Suprapubic skin (tissue), 4 donors: Measurements from ENCODE around the gene TRIM40. TPM values are rescaled to one million over a fixed set of nuclear protein-coding genes. Genes with fewer than 3 reads are reported as not detected.
A peak's percentile ranks its signal among the peaks of the same experiment; 100 is the strongest.

Source experiments
- DNase-seq, 2 donors: peaks; one replicate each; pipeline ENCODE4 v3.0.0-alpha.2; 2019; ENCODE audit warnings: low spot score in 2 of 2
- H3K27ac ChIP-seq: fragments of 200-600 bp; sonication (generic); one replicate; pipeline ENCODE4 v1.5.1; 2019
- H3K27me3 ChIP-seq: fragments of 200-600 bp; sonication (generic); one replicate; pipeline ENCODE4 v1.5.1; 2019
- H3K36me3 ChIP-seq: fragments of 200-600 bp; sonication (generic); one replicate; pipeline ENCODE4 v1.5.1; 2019
- H3K4me1 ChIP-seq: fragments of 200-600 bp; sonication (generic); one replicate; pipeline ENCODE4 v1.5.1; 2019
- H3K4me3 ChIP-seq: fragments of 200-600 bp; sonication (generic); one replicate; pipeline ENCODE4 v1.5.1; 2019; ENCODE audit warnings: mild to moderate bottlenecking
- H3K9me3 ChIP-seq: fragments of 200-600 bp; sonication (generic); one replicate; pipeline ENCODE4 v1.5.1; 2019
- CTCF ChIP-seq, 2 donors: fragments of 200-600 bp in 1 of 2; fragments of 450-650 bp in 1 of 2; sonication (generic) in 1 of 2; IDR thresholded peaks; one replicate each; pipeline ENCODE4 v1.5.1; 2016 to 2019; ENCODE audit warnings: antibody characterized with exemption in 2 of 2, mild to moderate bottlenecking in 1 of 2, moderate library complexity in 1 of 2
- EP300 ChIP-seq: sonication (generic); formaldehyde crosslinking; IDR thresholded peaks from one replicate; pipeline ENCODE4 v1.6.1; 2017; ENCODE audit warnings: antibody characterized with exemption
- POLR2A ChIP-seq, 2 donors: fragments of 450-650 bp; IDR thresholded peaks; one replicate each; pipeline ENCODE4 v1.6.1; 2017; ENCODE audit warnings: antibody characterized with exemption in 2 of 2, mild to moderate bottlenecking in 2 of 2, moderate library complexity in 2 of 2
- POLR2AphosphoS5 ChIP-seq, 3 donors: sonication (generic); formaldehyde crosslinking; IDR thresholded peaks; one replicate each; pipeline ENCODE4 v1.6.1; 2017; ENCODE audit warnings: antibody characterized with exemption in 3 of 3
- WGBS: methylation state at CpG from one replicate; pipeline ENCODE4 v1.1.5; 2018; 5-methylcytosine and 5-hydroxymethylcytosine counted together
- total RNA-seq, 4 donors: library from RNA; depleted of rRNA; stranded (reverse); fragments of >200 nt; gene quantifications; one replicate each; pipeline ENCODE4 v1.1.0, GENCODE V29; 2016

TRIM40 gene
- total RNA-seq, 4 donors from 2014 or later = not detected

- Histone ChIP-seq H3K36me3 (no peaks in the 10 kb centered on the region), H3K4me3 (no peak overlapping the region), H3K27me3 (peaks cover 21% of the 10 kb centered on the region), H3K9me3 (no peaks in the 10 kb centered on the region), H3K27ac (no peak overlapping the region), H3K4me1 (peaks cover 22% of the 10 kb centered on the region)
- WGBS = 46% methylated on average over 1 of the region's 1 CpG
- DNase-seq = no peak
- TF ChIP-seq POLR2AphosphoS5 (IDR thresholded peaks at IDR 0.05) = no peak
- TF ChIP-seq POLR2A (IDR thresholded peaks at IDR 0.05) = no peak
- TF ChIP-seq EP300 = no peak
- TF ChIP-seq CTCF (IDR thresholded peaks at IDR 0.05) = no peak
Measured at GRCh38 chr6:30096829-30097228, 39.1 kb upstream of the TRIM40 start.

- Histone ChIP-seq H3K27me3 (peaks cover 19% of the 10 kb centered on the region), H3K36me3 (no peaks in the 10 kb centered on the region), H3K4me1 (peaks cover 30% of the 10 kb centered on the region), H3K4me3 (no peak overlapping the region), H3K9me3 (no peaks in the 10 kb centered on the region), H3K27ac (no peak overlapping the region)
- no peak for DNase-seq
- WGBS = 71% methylated on average over 4 of the region's 4 CpGs
- TF ChIP-seq CTCF (IDR thresholded peaks at IDR 0.05) (no peak), EP300 (no peak), POLR2A (IDR thresholded peaks at IDR 0.05) (no peak), POLR2AphosphoS5 (IDR thresholded peaks at IDR 0.05) (no peak)
Measured at GRCh38 chr6:30097902-30098768, 37.8 kb upstream of the TRIM40 start.

- 50% methylated on average over 8 of the region's 8 CpGs for WGBS
- Histone ChIP-seq H3K36me3 (no peaks in the 10 kb centered on the region), H3K27me3 (peaks cover 14% of the 10 kb centered on the region), H3K9me3 (no peaks in the 10 kb centered on the region), H3K27ac (no peak overlapping the region), H3K4me1 (peaks cover 36% of the 10 kb centered on the region), H3K4me3 (peak overlapping the region; percentile 46)
- TF ChIP-seq EP300 (no peak), POLR2A (IDR thresholded peaks at IDR 0.05) (no peak), POLR2AphosphoS5 (IDR thresholded peaks at IDR 0.05) (no peak), CTCF (IDR thresholded peaks at IDR 0.05) (no peak)
- DNase-seq = no peak
Measured at GRCh38 chr6:30100154-30100553, 35.8 kb upstream of the TRIM40 start.

- WGBS = 4% methylated on average over 39 of the region's 47 CpGs
- H3K27ac ChIP-seq = peak overlapping the region; percentile 60
Measured at GRCh38 chr6:30100585-30101443, 35.1 kb upstream of the TRIM40 start.

More at GRCh38 chr6:30100585-30101443, 35.1 kb upstream of the TRIM40 start:
- TF ChIP-seq EP300 (no peak), POLR2AphosphoS5 (IDR thresholded peaks at IDR 0.05) (no peak), POLR2A (IDR thresholded peaks at IDR 0.05) (no peak), CTCF (IDR thresholded peaks at IDR 0.05) (no peak)
- DNase-seq = peak in 1 of 2 donors; percentile 65
- peaks cover 36% of the 10 kb centered on the region for H3K4me1 ChIP-seq
- no peaks in the 10 kb centered on the region for H3K9me3 ChIP-seq
- peaks cover 18% of the 10 kb centered on the region for H3K27me3 ChIP-seq
- H3K36me3 ChIP-seq = no peaks in the 10 kb centered on the region
- peak overlapping the region; percentile 46 for H3K4me3 ChIP-seq
